Prostate gland (tissue), 2 donors: ENCODE measurements around the gene HAT1.
"Not testable (repeated sequence)": the region's sequence is repeated elsewhere in the genome, so short reads cannot be mapped to it uniquely, and the experiment has no call there.

Experiments
- POLR2AphosphoS5 ChIP-seq: sonication (generic); formaldehyde crosslinking; IDR thresholded peaks from one replicate; pipeline ENCODE4 v1.6.1; 2017; ENCODE audit warnings: antibody characterized with exemption
- TF ChIP-seq, protein P1 (sequence below), 4 experiments: fragments of 200-600 bp in 2 of 4; fragments of 450-650 bp in 2 of 4; sonication (generic) in 2 of 4; IDR thresholded peaks; 1 replicate in 3 of 4; 2 replicates in 1 of 4; pipeline ENCODE4 v1.5.1; 2016 to 2019; ENCODE audit warnings: antibody characterized with exemption in 4 of 4, mild to moderate bottlenecking in 2 of 4, moderate library complexity in 2 of 4

DNA sequence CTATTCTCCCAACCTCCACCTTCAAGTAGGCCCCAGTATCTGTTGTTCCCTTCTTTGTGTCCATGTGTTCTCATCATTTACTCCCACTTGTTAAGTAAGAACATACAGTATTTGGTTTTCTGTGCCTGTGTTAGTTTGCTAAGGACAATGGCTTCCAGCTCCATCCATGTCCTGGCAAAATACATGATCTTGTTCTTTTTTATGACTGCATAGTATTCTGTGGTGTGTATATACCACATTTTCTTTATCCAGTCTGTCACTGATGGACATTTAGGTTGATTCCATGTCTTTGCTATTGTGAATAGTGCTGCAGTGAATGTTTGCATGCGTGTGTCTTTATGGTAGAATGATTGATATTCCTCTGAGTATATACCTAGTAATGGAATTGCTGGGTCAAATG lies 61.7 kb downstream of the HAT1 start:
- TF ChIP-seq, protein P1, sequence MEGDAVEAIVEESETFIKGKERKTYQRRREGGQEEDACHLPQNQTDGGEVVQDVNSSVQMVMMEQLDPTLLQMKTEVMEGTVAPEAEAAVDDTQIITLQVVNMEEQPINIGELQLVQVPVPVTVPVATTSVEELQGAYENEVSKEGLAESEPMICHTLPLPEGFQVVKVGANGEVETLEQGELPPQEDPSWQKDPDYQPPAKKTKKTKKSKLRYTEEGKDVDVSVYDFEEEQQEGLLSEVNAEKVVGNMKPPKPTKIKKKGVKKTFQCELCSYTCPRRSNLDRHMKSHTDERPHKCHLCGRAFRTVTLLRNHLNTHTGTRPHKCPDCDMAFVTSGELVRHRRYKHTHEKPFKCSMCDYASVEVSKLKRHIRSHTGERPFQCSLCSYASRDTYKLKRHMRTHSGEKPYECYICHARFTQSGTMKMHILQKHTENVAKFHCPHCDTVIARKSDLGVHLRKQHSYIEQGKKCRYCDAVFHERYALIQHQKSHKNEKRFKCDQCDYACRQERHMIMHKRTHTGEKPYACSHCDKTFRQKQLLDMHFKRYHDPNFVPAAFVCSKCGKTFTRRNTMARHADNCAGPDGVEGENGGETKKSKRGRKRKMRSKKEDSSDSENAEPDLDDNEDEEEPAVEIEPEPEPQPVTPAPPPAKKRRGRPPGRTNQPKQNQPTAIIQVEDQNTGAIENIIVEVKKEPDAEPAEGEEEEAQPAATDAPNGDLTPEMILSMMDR (IDR thresholded peaks at IDR 0.05), result not testable (repeated sequence)
- not testable (repeated sequence) for TF ChIP-seq POLR2AphosphoS5
